SKM-1 treated with dmso at 0.1 percent for 144 hours (cell line): ENCODE results near the gene STPG2.
"Not testable (repeated sequence)": the region's sequence is repeated elsewhere in the genome, so short reads cannot be mapped to it uniquely, and the experiment has no call there.

Source experiments
- DNase-seq: peaks from one replicate; lab custom pipeline; 2025; ENCODE audit not compliant: unreplicated experiment; lab: John Stamatoyannopoulos, UW

Gene STPG2

DNA sequence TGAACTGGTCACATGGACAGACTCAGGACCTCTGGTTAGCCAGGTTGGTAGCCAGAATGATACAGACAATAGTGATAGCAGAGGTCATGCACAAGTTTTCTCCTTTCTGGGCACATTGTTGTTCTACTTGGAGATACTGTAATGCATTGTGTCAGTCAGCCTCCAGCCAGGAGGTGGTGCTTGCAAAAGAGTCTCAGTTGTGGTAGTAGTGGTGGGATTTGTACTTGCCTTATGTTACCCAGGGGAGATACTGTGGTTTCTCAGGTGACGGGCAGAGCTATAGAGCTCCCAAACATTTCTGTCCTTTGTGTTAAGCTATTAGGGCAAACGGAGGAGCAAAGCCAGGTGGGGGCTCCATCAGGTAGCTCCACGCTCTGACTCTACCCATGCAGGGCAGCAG is 190.5 kb downstream of the STPG2 start:
- DNase-seq: no peak

- DNase-seq: no peak
Measured at GRCh38 chr4:97950836-97951235, 192.4 kb downstream of the STPG2 start.

DNA sequence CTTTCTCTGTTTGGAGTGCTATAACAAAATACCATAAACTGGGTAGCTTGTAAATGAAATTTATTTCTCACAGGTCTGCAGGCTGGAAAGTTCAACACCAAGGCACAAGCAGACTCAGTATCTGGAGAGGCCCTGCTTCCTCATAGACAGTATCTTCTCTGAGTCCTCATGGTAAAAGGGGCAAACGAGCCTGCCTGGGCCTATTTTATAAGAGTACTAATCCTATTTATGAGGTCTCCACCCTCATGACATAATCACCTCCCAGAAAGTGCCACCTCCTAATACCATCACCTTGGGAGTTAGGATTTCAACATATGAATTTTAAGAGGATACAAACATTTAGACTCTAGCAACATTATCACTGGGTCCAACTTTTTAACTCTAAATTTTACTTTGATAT is 200.3 kb downstream of the STPG2 start:
- no peak for DNase-seq

DNA sequence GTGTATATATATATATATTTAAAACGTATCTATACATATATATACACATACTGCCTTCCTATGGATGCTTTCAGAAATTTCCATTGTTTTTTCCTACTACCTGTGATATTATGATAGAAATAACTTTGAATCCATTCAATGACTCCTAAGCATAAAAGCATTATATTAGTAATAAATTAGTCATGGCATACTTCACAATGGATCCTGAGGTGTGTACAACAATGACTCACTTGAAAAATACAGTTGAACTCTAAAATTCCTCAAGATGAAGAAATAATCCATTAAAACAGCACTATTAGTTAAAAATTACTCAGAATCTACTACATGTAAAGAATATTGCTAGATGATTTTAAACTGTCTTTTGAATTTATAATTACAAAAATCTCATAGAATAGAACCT is 201.1 kb downstream of the STPG2 start:
- DNase-seq: no peak

DNA sequence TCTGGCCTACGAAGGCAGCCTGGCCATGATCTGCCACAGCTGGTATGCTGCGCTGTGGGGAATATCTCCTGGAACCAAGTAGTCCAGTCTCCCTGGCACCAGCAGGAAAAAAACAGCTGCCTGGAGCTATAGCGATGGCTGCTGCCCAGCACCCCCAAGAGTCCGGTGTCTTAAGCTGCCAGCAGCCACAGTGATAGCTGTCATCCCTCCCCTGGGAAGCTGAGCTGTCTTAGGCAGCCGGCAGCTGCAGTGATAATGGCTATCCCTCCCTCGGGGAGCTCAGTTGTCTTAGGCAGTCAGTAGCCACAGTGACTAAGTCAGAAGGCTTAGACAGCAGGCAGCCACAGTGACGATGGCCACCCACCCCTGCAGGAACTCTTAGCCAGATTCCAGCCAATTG is 205.1 kb downstream of the STPG2 start:
- no peak for DNase-seq

DNA sequence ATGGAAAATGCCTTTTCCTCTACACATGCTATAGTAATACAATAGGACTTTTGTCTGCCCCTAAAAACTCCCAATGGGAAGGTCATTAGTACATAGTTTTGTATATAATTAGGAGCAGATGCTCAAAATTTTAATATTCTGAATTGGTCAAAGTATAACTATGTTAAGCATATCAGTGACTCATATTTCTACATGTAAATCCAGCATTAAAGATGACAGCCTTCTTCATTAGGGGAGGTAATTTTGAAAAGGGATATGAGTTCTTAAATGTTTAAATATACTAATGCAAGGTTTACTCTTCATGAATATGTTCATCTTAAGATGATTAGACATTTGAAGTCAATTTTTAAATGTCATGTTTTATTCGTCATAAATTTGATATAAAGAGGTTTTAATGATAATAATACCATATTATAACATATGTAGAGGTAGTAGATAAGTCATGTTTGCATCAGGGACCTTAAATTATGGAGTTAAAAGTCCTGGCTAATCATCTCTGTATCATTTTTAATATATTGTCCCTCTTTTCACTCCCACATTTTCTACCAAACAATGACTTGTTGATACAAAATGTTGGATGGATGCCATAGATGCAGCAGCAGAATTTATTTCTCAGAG is 218.8 kb downstream of the STPG2 start:
- DNase-seq: no peak

DNA sequence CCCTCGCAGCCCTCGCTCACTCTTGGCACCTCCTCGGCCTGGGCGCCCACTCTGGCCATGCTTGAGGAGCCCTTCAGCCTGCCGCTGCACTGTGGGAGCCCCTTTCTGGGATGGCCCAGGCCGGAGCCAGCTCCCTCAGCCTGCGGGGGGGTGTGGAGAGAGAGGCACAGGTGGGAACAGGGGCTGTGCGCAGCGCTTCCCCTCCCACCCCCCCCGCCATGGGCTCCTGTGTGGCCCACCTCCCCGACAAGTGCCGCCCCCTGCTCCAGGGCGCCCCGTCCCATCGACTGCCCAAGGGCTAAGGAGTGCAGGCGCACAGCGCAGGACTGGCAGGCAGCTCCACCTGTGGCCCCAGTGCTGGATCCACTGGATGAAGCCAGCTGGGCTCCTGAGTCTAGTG is 220.2 kb downstream of the STPG2 start:
- no peak for DNase-seq

- no peak for DNase-seq
Measured at GRCh38 chr4:97917115-97917514, 226.2 kb downstream of the STPG2 start.

- DNase-seq: no peak
Measured at GRCh38 chr4:97912156-97912555, 231.1 kb downstream of the STPG2 start.

GRCh38 chr4:97911236-97911906 is 231.9 kb downstream of the STPG2 start:
- no peak for DNase-seq

DNA sequence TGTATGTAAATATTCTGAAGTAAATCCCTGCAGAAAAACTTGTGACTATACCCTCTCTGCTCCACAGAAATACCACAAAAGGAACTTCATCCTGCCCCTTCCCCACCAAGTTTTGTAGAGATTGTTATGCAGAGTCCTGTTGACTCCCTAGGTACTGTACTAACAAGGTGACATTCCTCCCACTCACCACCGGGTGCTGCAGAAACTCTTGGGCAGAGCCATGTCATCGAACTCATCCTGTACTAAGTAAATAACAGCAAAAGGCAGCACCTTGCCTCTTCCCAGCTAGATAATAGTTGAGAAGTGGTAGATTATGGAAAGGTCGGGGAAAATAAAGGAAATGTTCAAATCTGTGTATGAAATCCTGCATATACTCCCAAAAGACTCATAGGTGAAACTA is 233.3 kb downstream of the STPG2 start:
- DNase-seq: no peak

DNA sequence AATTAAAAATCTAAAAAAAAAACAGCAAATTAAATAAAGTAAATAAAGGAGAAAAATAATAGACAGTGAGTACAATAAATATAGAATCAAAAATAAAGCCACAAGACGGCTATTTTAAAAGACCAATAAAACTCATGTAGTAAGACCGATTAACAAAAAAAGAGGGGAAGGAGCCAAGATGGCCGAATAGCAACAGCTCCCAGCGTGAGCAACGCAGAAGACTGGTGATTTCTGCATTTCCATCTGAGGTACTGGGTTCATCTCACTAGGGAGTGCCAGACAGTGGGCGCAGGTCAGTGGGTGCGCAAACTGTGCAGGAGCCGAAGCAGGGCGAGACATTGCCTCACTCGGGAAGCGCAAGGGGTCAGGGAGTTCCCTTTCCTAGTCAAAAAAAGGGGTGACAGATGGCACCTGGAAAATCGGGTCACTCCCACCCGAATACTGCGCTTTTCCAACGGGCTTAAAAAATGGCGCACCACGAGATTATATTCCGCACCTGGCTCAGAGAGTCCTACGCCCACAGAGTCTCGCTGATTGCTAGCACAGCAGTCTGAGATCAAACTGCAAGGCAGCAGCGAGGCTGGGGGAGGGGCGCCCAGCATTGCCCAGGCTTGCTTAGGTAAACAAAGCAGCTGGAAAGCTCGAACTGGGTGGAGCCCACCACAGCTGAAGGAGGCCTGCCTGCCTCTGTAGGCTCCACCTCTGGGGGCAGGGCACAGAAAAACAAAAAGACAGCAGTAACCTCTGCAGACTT is 239.7 kb downstream of the STPG2 start:
- not testable (repeated sequence) for DNase-seq

- no peak for DNase-seq
Measured at GRCh38 chr4:97900229-97900628, 243.0 kb downstream of the STPG2 start.

DNA sequence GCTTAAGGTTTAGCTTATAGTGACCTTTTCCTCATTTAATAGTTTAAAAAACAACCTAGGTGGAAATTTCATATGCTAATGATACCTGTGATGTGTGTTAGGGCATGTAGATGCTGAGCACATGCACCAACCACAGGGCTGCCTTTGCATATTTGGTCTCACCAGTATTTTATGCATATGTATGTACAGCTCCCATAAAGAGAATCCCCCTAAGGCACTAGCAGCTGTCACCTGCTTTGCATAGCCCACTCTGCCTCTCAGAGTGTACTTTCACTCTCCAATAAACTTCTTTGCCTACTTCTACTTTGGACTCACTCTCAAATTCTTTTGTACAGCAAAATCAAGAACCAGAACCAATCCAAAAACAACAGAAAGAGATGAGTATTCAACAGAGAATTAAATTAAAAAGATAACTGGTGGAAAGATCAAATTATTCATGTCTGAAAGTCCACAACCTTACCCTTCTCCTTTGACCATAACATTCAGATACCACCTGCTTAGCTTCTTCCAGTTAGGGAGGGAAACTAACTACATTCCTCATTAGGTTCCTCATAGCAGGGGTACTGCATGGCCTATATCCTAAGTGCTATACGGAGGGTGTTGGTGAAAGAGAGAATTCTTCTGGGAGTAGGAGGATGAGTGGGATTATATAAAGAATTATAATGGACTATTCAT is 250.5 kb downstream of the STPG2 start:
- DNase-seq: no peak

DNA sequence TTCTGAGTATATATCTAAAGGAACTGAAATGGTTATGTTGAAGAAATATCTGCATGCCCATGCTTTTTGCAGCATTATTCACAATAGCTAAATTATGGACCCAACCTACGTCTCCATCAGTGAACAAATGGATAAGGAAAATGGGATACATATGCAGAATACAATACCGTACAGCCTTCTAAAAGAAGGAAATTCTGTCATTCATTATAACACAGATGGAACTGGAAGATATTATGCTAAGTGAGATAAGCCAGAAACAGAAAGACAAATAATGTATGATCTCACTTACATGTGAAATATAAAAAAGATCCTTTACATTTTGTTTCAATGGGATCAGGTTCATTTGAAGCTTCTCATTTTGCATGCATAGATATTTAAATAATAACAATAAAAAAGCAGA is 263.3 kb downstream of the STPG2 start:
- DNase-seq: no peak

DNA sequence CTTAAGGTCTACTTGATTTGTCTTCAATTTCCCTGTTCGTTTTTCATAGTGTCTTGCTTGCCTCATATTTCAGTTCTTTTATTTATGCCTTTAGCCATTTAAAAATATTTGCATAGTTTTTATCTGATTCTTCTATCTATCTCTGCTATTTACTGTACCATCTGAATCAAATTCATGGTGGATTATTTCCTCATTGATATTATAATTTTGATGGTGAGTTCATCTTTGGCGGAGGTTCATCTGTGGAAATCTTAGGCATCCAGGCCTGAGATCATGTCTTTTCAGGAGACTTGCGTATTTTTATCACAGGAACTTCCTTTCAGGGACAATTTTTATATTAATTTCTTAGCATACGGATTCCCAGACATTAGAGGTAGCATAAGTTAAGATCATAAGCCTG is 275.2 kb downstream of the STPG2 start:
- DNase-seq: no peak

DNA sequence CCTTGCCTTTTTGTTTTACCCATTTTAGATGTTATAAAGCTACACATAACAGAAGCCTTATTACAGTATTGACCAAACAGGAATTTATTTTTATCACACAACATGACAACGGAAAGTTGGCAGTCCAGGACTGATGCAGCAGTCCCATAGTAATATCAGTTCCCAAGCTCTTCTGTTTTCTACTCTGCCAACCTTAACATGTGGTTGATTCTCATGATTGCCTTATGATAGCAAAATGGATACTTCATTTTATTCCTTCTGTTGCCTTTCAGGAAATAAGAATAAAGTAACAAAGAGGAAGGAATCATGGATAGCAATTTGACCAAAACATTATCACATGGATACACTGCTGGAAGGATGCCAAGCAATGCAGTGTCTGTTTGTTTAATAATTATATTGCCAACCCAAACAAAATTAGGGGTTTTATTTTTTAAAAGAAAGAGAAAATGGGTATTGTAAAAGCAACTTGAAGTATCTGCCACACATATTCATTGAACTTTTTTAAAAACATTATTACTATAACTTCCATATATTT is 275.7 kb downstream of the STPG2 start:
- DNase-seq: no peak

- DNase-seq: no peak
Measured at GRCh38 chr4:97866821-97867556, 276.3 kb downstream of the STPG2 start.

- no peak for DNase-seq
Measured at GRCh38 chr4:97851115-97851514, 292.2 kb downstream of the STPG2 start.

- DNase-seq: no peak
Measured at GRCh38 chr4:97845758-97846157, 297.5 kb downstream of the STPG2 start.

- DNase-seq: no peak
Measured at GRCh38 chr4:97841512-97841911, 301.8 kb downstream of the STPG2 start.
